Adipose tissue (tissue), 3 donors: ENCODE data around the gene JAG1. TPM values are rescaled to one million over a fixed set of nuclear protein-coding genes. Genes with fewer than 3 reads are reported as not detected.

Source experiments
- H3K27ac ChIP-seq: one replicate; pipeline ENCODE4 v1.5.1; 2013; ENCODE audit warnings: low read depth, low read length
- WGBS, 3 donors: extraction: QIAGEN DNeasy Blood & Tissue Kit; methylation state at CpG; one replicate each; pipeline ENCODE4 v1.1.7; 2013; 5-methylcytosine and 5-hydroxymethylcytosine counted together
- polyA plus RNA-seq, 3 donors: library from polyadenylated mRNA; stranded (reverse); fragments of 200-250 nt; gene quantifications; one replicate each; pipeline ENCODE4 v1.2.3, GENCODE V29; 2013
- donor health status: healthy with polysubstance abuse.
- donor health status: Bipolar disorder and iron deficiency.
- donor health status: healthy.

The JAG1 gene
- polyA plus RNA-seq, 3 donors: 11.9 to 39.6 (median 17.9) TPM

GRCh38 chr20:10671919-10672623 lies 1.7 kb downstream of the JAG1 start:
- 0% methylated on average over 42 of the region's 42 CpGs for WGBS, 3 donors

GRCh38 chr20:10671221-10671918 lies 2.4 kb downstream of the JAG1 start:
- WGBS, 3 donors: 3 to 4% (median 3%) methylated on average over 13 of the region's 13 CpGs
- H3K27ac ChIP-seq: peak overlapping the region; percentile 68

More at GRCh38 chr20:10671919-10672623, 1.7 kb downstream of the JAG1 start:
- peak overlapping the region; percentile 74 for H3K27ac ChIP-seq

GRCh38 chr20:10670501-10671220 lies 3.1 kb downstream of the JAG1 start:
- WGBS, 3 donors: 15 to 50% (median 41%) methylated on average over 18 of the region's 18 CpGs
- H3K27ac ChIP-seq: peak overlapping the region; percentile 47

GRCh38 chr20:10669843-10670446 lies 3.9 kb downstream of the JAG1 start:
- H3K27ac ChIP-seq: no peak overlapping the region
- WGBS, 3 donors: 17 to 52% (median 42%) methylated on average over 6 of the region's 6 CpGs

GRCh38 chr20:10668677-10669368 lies 5.0 kb downstream of the JAG1 start:
- WGBS, 3 donors: 60 to 73% (median 72%) methylated on average over 7 of the region's 7 CpGs
- no peak overlapping the region for H3K27ac ChIP-seq

GRCh38 chr20:10667560-10668167 lies 6.1 kb downstream of the JAG1 start:
- no peak overlapping the region for H3K27ac ChIP-seq
- WGBS, 3 donors: 75 to 89% (median 85%) methylated on average over 6 of the region's 6 CpGs

GRCh38 chr20:10667077-10667401 lies 6.8 kb downstream of the JAG1 start:
- WGBS, 3 donors: 38 to 67% (median 62%) methylated on average over 20 to 21 of the region's 21 CpGs
- H3K27ac ChIP-seq: no peak overlapping the region

GRCh38 chr20:10666221-10667076 lies 7.3 kb downstream of the JAG1 start:
- 52 to 79% (median 64%) methylated on average over 7 of the region's 7 CpGs for WGBS, 3 donors
- peak overlapping the region; percentile 58 for H3K27ac ChIP-seq

- 19 to 44% (median 29%) methylated on average over 6 of the region's 6 CpGs for WGBS, 3 donors
- H3K27ac ChIP-seq: no peak overlapping the region
These were observed 8.0 kb downstream of the JAG1 start for GRCh38 chr20:10665791-10666190.

- WGBS, 3 donors: 21 to 63% (median 47%) methylated on average over 7 of the region's 7 CpGs
- H3K27ac ChIP-seq: no peak overlapping the region
These were observed 8.7 kb downstream of the JAG1 start for GRCh38 chr20:10665027-10665561.

- WGBS, 3 donors: 66 to 82% (median 80%) methylated on average over 8 of the region's 8 CpGs
- no peak overlapping the region for H3K27ac ChIP-seq
These were observed 10.0 kb downstream of the JAG1 start for GRCh38 chr20:10663756-10664155.

GRCh38 chr20:10662661-10663458 lies 10.9 kb downstream of the JAG1 start:
- WGBS, 3 donors: 64 to 78% (median 68%) methylated on average over 10 of the region's 10 CpGs
- no peak overlapping the region for H3K27ac ChIP-seq

GRCh38 chr20:10662151-10662550 lies 11.6 kb downstream of the JAG1 start:
- H3K27ac ChIP-seq: no peak overlapping the region
- 77 to 88% (median 87%) methylated on average over 5 of the region's 5 CpGs for WGBS, 3 donors

GRCh38 chr20:10661261-10661660 lies 12.5 kb downstream of the JAG1 start:
- 79 to 92% (median 82%) methylated on average over 4 of the region's 4 CpGs for WGBS, 3 donors
- no peak overlapping the region for H3K27ac ChIP-seq

- whole genome bisulfite sequencing, 3 donors: 72 to 84% (median 80%) methylated on average over 11 of the region's 11 CpGs
- H3K27ac ChIP-seq: no peak overlapping the region
These were observed 13.1 kb downstream of the JAG1 start for GRCh38 chr20:10660661-10661060.
